H9 (cell line): Measurements from ENCODE around the gene MVP. TPM values are rescaled to one million over a fixed set of nuclear protein-coding genes. Genes with fewer than 3 reads are reported as not detected.
A peak's percentile ranks its signal among the peaks of the same experiment; 100 is the strongest.

Experiments
- DNase-seq: peaks from one replicate; pipeline ENCODE4 v3.0.0-alpha.2; 2017
- H2AFZ ChIP-seq: one replicate; pipeline ENCODE4 v1.6.1; 2013; ENCODE audit warnings: mild to moderate bottlenecking, low read length, control low read depth, moderate library complexity
- H2AK5ac ChIP-seq: 2 replicates; pipeline ENCODE4 v1.6.1; 2013; ENCODE audit warnings: low read length, control low read depth, mixed read lengths; ENCODE audit not compliant: insufficient read length
- H2BK120ac ChIP-seq: one replicate; pipeline ENCODE4 v1.6.1; 2013; ENCODE audit warnings: low read depth, mild to moderate bottlenecking, low read length, control low read depth, inconsistent platforms; ENCODE audit not compliant: poor library complexity, severe bottlenecking
- H2BK12ac ChIP-seq: 2 replicates; pipeline ENCODE4 v1.6.1; 2013; ENCODE audit warnings: low read length, control low read depth, mixed read lengths, low read depth; ENCODE audit not compliant: insufficient read length
- H2BK15ac ChIP-seq: 2 replicates; pipeline ENCODE4 v1.6.1; 2013; ENCODE audit warnings: low read depth, low read length, control low read depth
- H2BK20ac ChIP-seq: one replicate; pipeline ENCODE4 v1.6.1; 2013; ENCODE audit warnings: low read depth, mild to moderate bottlenecking, low read length, control low read depth, inconsistent platforms; ENCODE audit not compliant: poor library complexity, severe bottlenecking
- H2BK5ac ChIP-seq: 2 replicates; pipeline ENCODE4 v1.6.1; 2013; ENCODE audit warnings: low read length, control low read depth, mixed read lengths; ENCODE audit not compliant: insufficient read length
- H3K14ac ChIP-seq: 2 replicates; pipeline ENCODE4 v1.6.1; 2013; ENCODE audit warnings: low read length, control low read depth; ENCODE audit not compliant: insufficient read depth
- H3K18ac ChIP-seq: 2 replicates; pipeline ENCODE4 v1.6.1; 2013; ENCODE audit warnings: low read depth, mild to moderate bottlenecking, mixed read lengths, low read length, control low read depth; ENCODE audit not compliant: insufficient read length
- H3K23ac ChIP-seq: 2 replicates; pipeline ENCODE4 v1.6.1; 2013; ENCODE audit warnings: low read length, control low read depth, mixed read lengths, low read depth; ENCODE audit not compliant: insufficient read length
- H3K23me2 ChIP-seq: 2 replicates; pipeline ENCODE4 v1.6.1; 2013; ENCODE audit warnings: low read depth, mild to moderate bottlenecking, mixed read lengths, low read length, control low read depth; ENCODE audit not compliant: insufficient read length, poor library complexity, severe bottlenecking
- H3K27ac ChIP-seq: 2 replicates; pipeline ENCODE4 v1.5.1; 2013; ENCODE audit warnings: low read length, control low read depth, mixed read lengths, low read depth; ENCODE audit not compliant: insufficient read length
- H3K27me3 ChIP-seq: 2 replicates; pipeline ENCODE4 v1.6.1; 2013; ENCODE audit warnings: low read length, control low read depth, inconsistent platforms; ENCODE audit not compliant: insufficient read depth
- H3K4ac ChIP-seq: 2 replicates; pipeline ENCODE4 v1.6.1; 2013; ENCODE audit warnings: low read depth, mild to moderate bottlenecking, control low read depth, inconsistent platforms, low read length, moderate library complexity
- H3K4me1 ChIP-seq: 2 replicates; pipeline ENCODE4 v1.6.1; 2013; ENCODE audit warnings: low read length, control low read depth, inconsistent platforms; ENCODE audit not compliant: insufficient read depth
- H3K4me2 ChIP-seq: 2 replicates; pipeline ENCODE4 v1.6.1; 2013; ENCODE audit warnings: low read length, control low read depth, mixed read lengths; ENCODE audit not compliant: insufficient read length, insufficient read depth
- H3K56ac ChIP-seq: 2 replicates; pipeline ENCODE4 v1.6.1; 2013; ENCODE audit warnings: low read depth, mild to moderate bottlenecking, mixed read lengths, low read length, control low read depth; ENCODE audit not compliant: insufficient read length
- H3K79me1 ChIP-seq: 2 replicates; pipeline ENCODE4 v1.6.1; 2013; ENCODE audit warnings: low read depth, mild to moderate bottlenecking, moderate library complexity, low read length, control low read depth, inconsistent platforms; ENCODE audit not compliant: insufficient read depth, poor library complexity, severe bottlenecking
- H3K79me2 ChIP-seq: 2 replicates; pipeline ENCODE4 v1.6.1; 2013; ENCODE audit warnings: low read length, control low read depth, inconsistent platforms; ENCODE audit not compliant: insufficient read depth
- H3K9ac ChIP-seq: 2 replicates; pipeline ENCODE4 v1.6.1; 2013; ENCODE audit warnings: low read length, control low read depth, mixed read lengths; ENCODE audit not compliant: insufficient read length; ENCODE audit errors: extremely low read depth
- H3K9me3 ChIP-seq: one replicate; pipeline ENCODE4 v1.6.1; 2013; ENCODE audit warnings: low read depth, low read length, inconsistent platforms; ENCODE audit not compliant: control insufficient read depth
- H3T11ph ChIP-seq: one replicate; pipeline ENCODE4 v1.6.1; 2013; ENCODE audit warnings: mild to moderate bottlenecking, low read length, control low read depth, inconsistent platforms
- H4K20me1 ChIP-seq: one replicate; pipeline ENCODE4 v1.6.1; 2013; ENCODE audit not compliant: control insufficient read depth, insufficient read length, insufficient read depth
- H4K5ac ChIP-seq: 2 replicates; pipeline ENCODE4 v1.6.1; 2013; ENCODE audit warnings: low read depth, mild to moderate bottlenecking, mixed read lengths, low read length, control low read depth; ENCODE audit not compliant: insufficient read length
- H4K8ac ChIP-seq: replicated peaks from 2 replicates; pipeline ENCODE4 v1.6.1; 2013; ENCODE audit warnings: low read length, control low read depth, mixed read lengths, low read depth; ENCODE audit not compliant: insufficient read length
- H4K91ac ChIP-seq: 2 replicates; pipeline ENCODE4 v1.6.1; 2013; ENCODE audit warnings: low read depth, mild to moderate bottlenecking, moderate library complexity, mixed read lengths, low read length, control low read depth; ENCODE audit not compliant: insufficient read length
- H3K27ac Mint-ChIP-seq, 3 experiments: 2 replicates in 2 of 3; 3 replicates in 1 of 3; pipeline ENCODE4 v1.8.0; 2020 to 2021; ENCODE audit warnings: mixed read lengths in 3 of 3, mild to moderate bottlenecking in 1 of 3, moderate library complexity in 1 of 3
- H3K27me3 Mint-ChIP-seq: 2 replicates; pipeline ENCODE4 v1.8.0; 2021; ENCODE audit warnings: low read depth, mild to moderate bottlenecking, moderate library complexity, mixed read lengths
- H3K36me3 Mint-ChIP-seq, 3 experiments: 2 replicates in 2 of 3; 3 replicates in 1 of 3; pipeline ENCODE4 v1.8.0; 2020 to 2021; ENCODE audit warnings: low read depth in 3 of 3, mixed read lengths in 3 of 3; ENCODE audit not compliant: insufficient read depth in 1 of 3
- H3K4me1 Mint-ChIP-seq, 2 experiments: 2 replicates each; pipeline ENCODE4 v1.8.0; 2020; ENCODE audit warnings: mixed read lengths in 2 of 2
- H3K4me3 Mint-ChIP-seq, 2 experiments: 2 replicates in 1 of 2; 3 replicates in 1 of 2; pipeline ENCODE4 v1.8.0; 2020 to 2021; ENCODE audit warnings: mild to moderate bottlenecking in 2 of 2, mixed read lengths in 2 of 2, moderate library complexity in 1 of 2
- H3K9me3 Mint-ChIP-seq, 2 experiments: 2 replicates in 1 of 2; 3 replicates in 1 of 2; pipeline ENCODE4 v1.8.0; 2020; ENCODE audit warnings: mild to moderate bottlenecking in 2 of 2, mixed read lengths in 2 of 2, moderate library complexity in 1 of 2
- WGBS: extraction: QIAGEN DNeasy Blood & Tissue Kit; methylation state at CpG from one replicate; pipeline ENCODE4 v1.1.7; 2013; ENCODE audit warnings: missing lambda C conversion rate, low lambda C conversion rate, mixed read lengths; ENCODE audit not compliant: insufficient read length; ENCODE audit errors: extremely low coverage; 5-methylcytosine and 5-hydroxymethylcytosine counted together
- total RNA-seq: library from RNA; stranded (reverse); gene quantifications from 2 replicates; pipeline ENCODE4 v1.2.1, GENCODE V29; 2021
- TF ChIP-seq, protein P1 (sequence below): fragments of 200-600 bp; sonication (generic); conservative IDR thresholded peaks from 3 replicates; pipeline ENCODE4 v1.8.0; 2021; ENCODE audit warnings: antibody characterized with exemption, mild to moderate bottlenecking

Gene MVP
- total RNA-seq, 1 experiment from 2014 or later: 3.1 TPM

DNA sequence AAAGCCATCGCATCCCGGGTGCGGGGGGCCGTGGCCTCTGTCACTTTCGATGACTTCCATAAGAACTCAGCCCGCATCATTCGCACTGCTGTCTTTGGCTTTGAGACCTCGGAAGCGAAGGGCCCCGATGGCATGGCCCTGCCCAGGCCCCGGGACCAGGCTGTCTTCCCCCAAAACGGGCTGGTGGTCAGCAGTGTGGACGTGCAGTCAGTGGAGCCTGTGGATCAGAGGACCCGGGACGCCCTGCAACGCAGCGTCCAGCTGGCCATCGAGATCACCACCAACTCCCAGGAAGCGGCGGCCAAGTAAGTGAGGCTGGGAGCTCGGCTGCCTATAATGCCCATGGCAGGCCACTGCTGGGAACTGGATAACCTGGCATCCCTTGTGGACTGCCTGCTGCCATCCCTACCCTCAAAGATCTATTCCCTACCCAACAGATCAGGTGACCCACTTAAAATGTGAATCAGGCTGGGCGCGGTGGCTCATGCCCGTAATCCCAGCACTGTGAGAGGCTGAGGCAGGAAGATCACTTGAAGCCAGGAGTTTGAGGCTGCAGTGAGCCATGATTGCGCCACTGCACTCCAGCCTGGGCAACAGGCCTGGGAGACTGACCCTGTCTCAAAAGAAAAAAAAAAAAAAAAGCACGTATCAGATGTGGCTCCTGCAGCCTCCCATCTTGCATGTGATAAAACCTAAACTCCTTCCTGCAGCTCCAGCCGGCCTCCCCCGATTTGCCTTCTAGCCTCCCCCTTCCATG is 24.5 kb downstream of the MVP start:
- no peaks in the 10 kb centered on the region for H3K79me1 ChIP-seq

More for the DNA sequence above, 24.5 kb downstream of the MVP start:
- no peak overlapping the region for H2BK5ac ChIP-seq
- H3K18ac ChIP-seq: no peak overlapping the region
- H3T11ph ChIP-seq: no peak overlapping the region
- Mint-ChIP-seq H3K9me3 (no peaks in the 10 kb centered on the region), H3K36me3 (peaks cover 0 to 5% (median 0%) of the 10 kb centered on the region in 3 experiments; a peak in 2 of 7 replicates), H3K4me3 (no peak overlapping the region), H3K27me3 (no peaks in the 10 kb centered on the region), H3K4me1 (peaks cover 5% of the 10 kb centered on the region in 2 experiments), H3K27ac (peak overlapping the region in 1 of 3 experiments; percentile 18; a peak in 2 of 7 replicates)
- no peak for DNase-seq
- H4K8ac ChIP-seq: no peak overlapping the region
- no peak overlapping the region for H3K4me2 ChIP-seq
- no peak overlapping the region for H4K91ac ChIP-seq
- H3K23me2 ChIP-seq: no peaks in the 10 kb centered on the region
- WGBS: no CpG with 5 or more reads among the region's 28 CpGs
- no peaks in the 10 kb centered on the region for H3K9me3 ChIP-seq
- H3K23ac ChIP-seq: no peak overlapping the region
- H3K56ac ChIP-seq: no peak overlapping the region
- TF ChIP-seq, protein P1, sequence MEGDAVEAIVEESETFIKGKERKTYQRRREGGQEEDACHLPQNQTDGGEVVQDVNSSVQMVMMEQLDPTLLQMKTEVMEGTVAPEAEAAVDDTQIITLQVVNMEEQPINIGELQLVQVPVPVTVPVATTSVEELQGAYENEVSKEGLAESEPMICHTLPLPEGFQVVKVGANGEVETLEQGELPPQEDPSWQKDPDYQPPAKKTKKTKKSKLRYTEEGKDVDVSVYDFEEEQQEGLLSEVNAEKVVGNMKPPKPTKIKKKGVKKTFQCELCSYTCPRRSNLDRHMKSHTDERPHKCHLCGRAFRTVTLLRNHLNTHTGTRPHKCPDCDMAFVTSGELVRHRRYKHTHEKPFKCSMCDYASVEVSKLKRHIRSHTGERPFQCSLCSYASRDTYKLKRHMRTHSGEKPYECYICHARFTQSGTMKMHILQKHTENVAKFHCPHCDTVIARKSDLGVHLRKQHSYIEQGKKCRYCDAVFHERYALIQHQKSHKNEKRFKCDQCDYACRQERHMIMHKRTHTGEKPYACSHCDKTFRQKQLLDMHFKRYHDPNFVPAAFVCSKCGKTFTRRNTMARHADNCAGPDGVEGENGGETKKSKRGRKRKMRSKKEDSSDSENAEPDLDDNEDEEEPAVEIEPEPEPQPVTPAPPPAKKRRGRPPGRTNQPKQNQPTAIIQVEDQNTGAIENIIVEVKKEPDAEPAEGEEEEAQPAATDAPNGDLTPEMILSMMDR: no peak
- H3K4ac ChIP-seq: no peak overlapping the region
- H2BK15ac ChIP-seq: no peak overlapping the region
- no peak overlapping the region for H2BK12ac ChIP-seq
- no peak overlapping the region; the same call in 1 of the 2 replicates for H3K14ac ChIP-seq
- H3K27me3 ChIP-seq: no peaks in the 10 kb centered on the region
- no peaks in the 10 kb centered on the region for H3K4me1 ChIP-seq
- no peak overlapping the region for H2BK120ac ChIP-seq
- H4K20me1 ChIP-seq: no peaks in the 10 kb centered on the region
- no peak overlapping the region for H2AFZ ChIP-seq
- H3K27ac ChIP-seq: no peak overlapping the region
- H3K9ac ChIP-seq: no peak overlapping the region
- no peak overlapping the region for H4K5ac ChIP-seq
- no peak overlapping the region for H2AK5ac ChIP-seq
- no peaks in the 10 kb centered on the region for H3K79me2 ChIP-seq
- no peak overlapping the region for H2BK20ac ChIP-seq
